HS-27A (cell line): ENCODE measurements around the gene FAM180A.
"Not testable (repeated sequence)": the region's sequence is repeated elsewhere in the genome, so short reads cannot be mapped to it uniquely, and the experiment has no call there.

Experiments used
- DNase-seq: peaks from one replicate; pipeline ENCODE4 v3.0.0-alpha.2; 2012; ENCODE audit warnings: low read depth, missing footprints

The FAM180A gene

GRCh38 chr7:135748770-135749169, at the start of gene FAM180A:
Gene FAM180A, minus strand, starts transcription at chr7:135748813. Its CDS starts 233 bp downstream, at chr7:135748580.
- DNase-seq: no peak

GRCh38 chr7:135798095-135798494, 49.5 kb upstream of the FAM180A start:
- DNase-seq: no peak

- no peak for DNase-seq
These were observed 47.4 kb upstream of the FAM180A start for GRCh38 chr7:135795846-135796570.

- DNase-seq: no peak
These were observed 45.2 kb upstream of the FAM180A start for GRCh38 chr7:135793841-135794240.

GRCh38 chr7:135792866-135793265, 44.3 kb upstream of the FAM180A start:
- DNase-seq: no peak

- no peak for DNase-seq
These were observed 43.7 kb upstream of the FAM180A start for GRCh38 chr7:135792363-135792668.

- DNase-seq: no peak
These were observed 43.1 kb upstream of the FAM180A start for GRCh38 chr7:135791543-135792362.

GRCh38 chr7:135790371-135790977, 41.9 kb upstream of the FAM180A start:
- DNase-seq: no peak

- DNase-seq: no peak
These were observed 41.3 kb upstream of the FAM180A start for GRCh38 chr7:135789956-135790355.

- no peak for DNase-seq
These were observed 40.8 kb upstream of the FAM180A start for GRCh38 chr7:135789431-135789830.

- DNase-seq: no peak
These were observed 38.3 kb upstream of the FAM180A start for GRCh38 chr7:135786911-135787310.

- no peak for DNase-seq
These were observed 36.5 kb upstream of the FAM180A start for GRCh38 chr7:135785065-135785464.

- DNase-seq: no peak
These were observed 35.4 kb upstream of the FAM180A start for GRCh38 chr7:135784013-135784412.

GRCh38 chr7:135782801-135783200, 34.2 kb upstream of the FAM180A start:
- no peak for DNase-seq

- no peak for DNase-seq
These were observed 33.8 kb upstream of the FAM180A start for GRCh38 chr7:135782377-135782776.

- no peak for DNase-seq
These were observed 29.2 kb upstream of the FAM180A start for GRCh38 chr7:135777626-135778398.

- not testable (repeated sequence) for DNase-seq
These were observed 27.3 kb upstream of the FAM180A start for GRCh38 chr7:135775915-135776314.

GRCh38 chr7:135775230-135775629, 26.6 kb upstream of the FAM180A start:
- DNase-seq: no peak

GRCh38 chr7:135774284-135774683, 25.7 kb upstream of the FAM180A start:
- DNase-seq: no peak

GRCh38 chr7:135773464-135773863, 24.9 kb upstream of the FAM180A start:
- DNase-seq: no peak

- no peak for DNase-seq
These were observed 24.1 kb upstream of the FAM180A start for GRCh38 chr7:135772639-135773222.
